ENCODE results near the gene CACHD1.

CACHD1 gene

GRCh38 chr1:64469977-64470664 is at the start of gene CACHD1:
Gene CACHD1 (plus strand): TSS chr1:64470129. CDS start chr1:64470745, 616 bp downstream.
- no peaks in the 10 kb centered on the region for H4K20me1 ChIP-seq
- H3K27ac ChIP-seq: peak within 1 kb of the TSS; percentile 91
- TF ChIP-seq Cebpa-rat (IDR thresholded peaks at IDR 0.05): no peak
- peak within 1 kb of the TSS; percentile 93 for H3K9ac ChIP-seq
- H3K4me2 ChIP-seq: peak within 1 kb of the TSS; percentile 86
- H3K4me1 ChIP-seq: peaks cover 44% of the 10 kb centered on the region
- no peaks in the 10 kb centered on the region for H3K9me3 ChIP-seq
- H3K36me3 ChIP-seq: no peaks in the 10 kb centered on the region
- peak within 1 kb of the TSS; percentile 94 for H3K4me3 ChIP-seq
- H3K27me3 ChIP-seq: no peaks in the 10 kb centered on the region

DNA sequence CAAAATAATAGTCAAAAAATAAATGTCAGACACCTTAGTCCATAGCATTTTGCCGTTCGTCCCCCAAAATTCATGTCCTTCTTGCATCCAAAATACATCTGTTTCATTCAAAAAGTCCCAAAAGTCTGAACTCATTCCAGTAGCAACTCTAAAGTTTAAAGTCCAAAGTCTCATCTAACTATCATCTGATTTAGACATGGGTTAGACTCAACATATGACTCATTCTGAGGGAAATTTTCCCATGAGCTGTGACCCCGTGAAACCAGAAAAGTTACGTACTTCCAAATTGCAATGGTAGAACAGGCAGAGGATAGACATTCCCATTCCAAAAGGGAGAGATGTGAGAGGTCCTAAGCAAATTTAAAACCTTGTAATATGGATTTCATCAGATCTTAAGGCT is 48.6 kb upstream of the CACHD1 start:
- H3K4me1 ChIP-seq: no peaks in the 10 kb centered on the region
- H3K4me2 ChIP-seq: no peak overlapping the region
- no peak overlapping the region for H3K27ac ChIP-seq
- H3K9me3 ChIP-seq: no peaks in the 10 kb centered on the region
- no peaks in the 10 kb centered on the region for H3K27me3 ChIP-seq
- H3K36me3 ChIP-seq: no peaks in the 10 kb centered on the region
- no peak for TF ChIP-seq Cebpa-rat (IDR thresholded peaks at IDR 0.05)
- no peak overlapping the region for H3K4me3 ChIP-seq
- no peaks in the 10 kb centered on the region for H4K20me1 ChIP-seq
- H3K9ac ChIP-seq: no peak overlapping the region

GRCh38 chr1:64423526-64423925 is 46.4 kb upstream of the CACHD1 start:
- H3K9ac ChIP-seq: no peak overlapping the region
- no peaks in the 10 kb centered on the region for H4K20me1 ChIP-seq
- H3K36me3 ChIP-seq: no peaks in the 10 kb centered on the region
- H3K27me3 ChIP-seq: no peaks in the 10 kb centered on the region
- no peaks in the 10 kb centered on the region for H3K4me1 ChIP-seq
- no peak for TF ChIP-seq Cebpa-rat (IDR thresholded peaks at IDR 0.05)
- H3K9me3 ChIP-seq: no peaks in the 10 kb centered on the region
- H3K4me2 ChIP-seq: no peak overlapping the region
- H3K27ac ChIP-seq: no peak overlapping the region
- H3K4me3 ChIP-seq: no peak overlapping the region

- TF ChIP-seq Cebpa-rat (IDR thresholded peaks at IDR 0.05): no peak
- Histone ChIP-seq H3K4me2 (no peak overlapping the region), H3K9me3 (no peaks in the 10 kb centered on the region), H3K4me1 (no peaks in the 10 kb centered on the region), H3K4me3 (no peak overlapping the region), H3K27ac (no peak overlapping the region), H4K20me1 (no peaks in the 10 kb centered on the region), H3K36me3 (no peaks in the 10 kb centered on the region), H3K9ac (no peak overlapping the region), H3K27me3 (no peaks in the 10 kb centered on the region)
Observed at GRCh38 chr1:64424412-64424811, 45.5 kb upstream of the CACHD1 start.

DNA sequence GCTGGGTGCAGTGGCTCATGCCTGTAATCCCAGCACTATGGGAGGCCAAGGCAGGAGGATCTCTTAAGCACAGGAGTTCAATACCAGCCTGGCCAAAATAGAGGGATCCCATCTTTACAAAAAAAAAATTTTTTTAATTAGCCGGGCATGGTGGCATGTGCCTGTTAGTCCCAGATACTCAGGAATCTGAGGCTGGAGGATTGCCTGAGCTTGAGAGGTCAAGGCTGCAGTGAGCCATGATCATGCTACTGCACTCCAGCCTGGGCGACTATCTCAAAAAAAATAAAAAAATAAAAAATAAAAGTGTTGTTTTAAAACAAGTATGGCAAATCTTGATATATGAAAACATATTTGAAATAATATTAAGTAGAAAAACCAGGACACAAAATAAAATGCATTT is 44.4 kb upstream of the CACHD1 start:
- Histone ChIP-seq H3K27me3 (no peaks in the 10 kb centered on the region), H3K4me1 (no peaks in the 10 kb centered on the region), H3K4me3 (no peak overlapping the region), H3K9me3 (no peaks in the 10 kb centered on the region), H3K27ac (no peak overlapping the region), H3K9ac (no peak overlapping the region), H3K36me3 (no peaks in the 10 kb centered on the region), H4K20me1 (no peaks in the 10 kb centered on the region), H3K4me2 (no peak overlapping the region)
- no peak for TF ChIP-seq Cebpa-rat (IDR thresholded peaks at IDR 0.05)

DNA sequence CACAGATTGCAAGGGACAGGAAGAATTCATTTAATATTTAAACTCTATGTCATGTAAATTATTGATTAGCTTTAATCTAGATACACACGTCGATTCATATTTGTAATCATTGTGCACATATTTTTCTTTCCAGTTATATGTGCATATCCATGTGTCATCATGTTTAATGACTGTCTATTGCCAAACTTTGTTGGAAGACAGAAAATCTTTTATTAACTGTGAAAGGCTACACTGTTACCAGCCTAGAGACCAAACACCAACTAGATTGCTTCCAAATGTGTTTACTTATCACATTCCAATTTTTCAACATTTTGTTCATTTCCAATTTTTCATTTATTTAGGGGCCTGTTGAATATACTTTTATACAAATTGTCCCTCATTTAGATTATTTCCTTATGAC is 43.2 kb upstream of the CACHD1 start:
- Histone ChIP-seq H3K36me3 (no peaks in the 10 kb centered on the region), H3K27ac (no peak overlapping the region), H3K27me3 (no peaks in the 10 kb centered on the region), H3K4me1 (no peaks in the 10 kb centered on the region), H3K9me3 (no peaks in the 10 kb centered on the region), H3K9ac (no peak overlapping the region), H4K20me1 (no peaks in the 10 kb centered on the region), H3K4me2 (no peak overlapping the region), H3K4me3 (no peak overlapping the region)
- TF ChIP-seq Cebpa-rat (IDR thresholded peaks at IDR 0.05): no peak

DNA sequence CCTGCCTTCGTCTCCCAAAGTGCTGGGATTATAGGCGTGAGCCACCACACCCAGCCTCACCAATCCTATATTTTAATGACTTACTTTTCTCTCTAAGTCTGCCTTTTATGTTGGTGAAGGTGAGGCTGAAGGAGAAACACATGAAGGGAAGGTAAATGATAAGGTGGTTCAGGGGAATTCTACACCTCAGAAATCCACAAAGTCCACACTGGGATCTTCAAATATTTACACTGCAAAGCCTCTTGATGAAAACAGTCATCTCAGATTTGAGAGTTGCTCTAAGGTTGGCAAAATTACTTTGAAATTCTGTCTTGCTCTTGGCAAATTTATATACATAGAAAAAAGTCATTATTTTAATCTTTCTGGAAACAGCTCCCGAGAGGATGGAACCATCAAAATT is 42.0 kb upstream of the CACHD1 start:
- H3K4me2 ChIP-seq: no peak overlapping the region
- no peak overlapping the region for H3K9ac ChIP-seq
- no peaks in the 10 kb centered on the region for H3K4me1 ChIP-seq
- H3K4me3 ChIP-seq: no peak overlapping the region
- no peaks in the 10 kb centered on the region for H3K36me3 ChIP-seq
- no peaks in the 10 kb centered on the region for H3K9me3 ChIP-seq
- no peak for TF ChIP-seq Cebpa-rat (IDR thresholded peaks at IDR 0.05)
- no peaks in the 10 kb centered on the region for H3K27me3 ChIP-seq
- no peak overlapping the region for H3K27ac ChIP-seq
- no peaks in the 10 kb centered on the region for H4K20me1 ChIP-seq

DNA sequence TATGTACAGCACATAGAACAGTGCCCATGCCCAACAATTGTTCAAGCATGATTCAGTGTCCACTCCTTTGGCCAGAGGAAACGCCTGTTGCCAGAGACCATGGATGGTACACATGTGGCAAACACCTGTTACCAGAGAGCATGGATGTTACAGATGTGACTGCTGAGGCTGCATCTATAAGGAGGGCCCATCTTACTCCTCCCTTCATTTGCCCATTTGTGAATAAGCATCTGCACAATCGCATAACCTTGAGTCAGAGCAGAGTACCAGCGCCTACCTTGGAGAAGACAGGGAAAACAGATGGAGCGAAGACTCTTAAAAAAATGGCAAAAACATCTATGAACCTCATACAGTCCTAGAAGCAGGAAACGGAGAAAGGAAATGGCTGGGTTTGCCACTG is 36.6 kb upstream of the CACHD1 start:
- Histone ChIP-seq H3K36me3 (no peaks in the 10 kb centered on the region), H3K9me3 (no peaks in the 10 kb centered on the region), H3K27ac (no peak overlapping the region), H3K4me2 (no peak overlapping the region), H4K20me1 (no peaks in the 10 kb centered on the region), H3K4me1 (no peaks in the 10 kb centered on the region), H3K4me3 (no peak overlapping the region), H3K9ac (no peak overlapping the region), H3K27me3 (no peaks in the 10 kb centered on the region)
- TF ChIP-seq Cebpa-rat (IDR thresholded peaks at IDR 0.05): no peak

DNA sequence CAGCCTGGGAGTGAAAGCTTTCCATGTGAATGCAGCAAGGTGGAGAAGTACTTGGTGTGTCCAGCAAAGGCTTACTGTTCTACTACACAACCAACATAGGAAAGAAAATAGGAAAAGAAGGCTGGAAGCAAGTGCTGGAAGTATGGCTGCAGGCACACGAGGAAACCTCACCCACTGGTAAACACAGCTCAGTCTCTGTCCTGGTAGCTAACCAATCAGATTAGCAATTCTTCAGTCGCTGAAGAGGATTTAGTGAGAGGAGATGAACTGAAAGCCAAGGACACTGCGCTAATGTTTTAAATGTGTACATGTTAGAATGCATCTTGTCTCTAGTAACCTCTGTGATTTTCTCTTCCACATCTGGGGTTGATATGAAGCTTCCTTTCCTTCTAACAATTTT is 36.2 kb upstream of the CACHD1 start:
- no peaks in the 10 kb centered on the region for H3K27me3 ChIP-seq
- H3K9ac ChIP-seq: no peak overlapping the region
- TF ChIP-seq Cebpa-rat (IDR thresholded peaks at IDR 0.05): no peak
- no peaks in the 10 kb centered on the region for H4K20me1 ChIP-seq
- H3K4me2 ChIP-seq: no peak overlapping the region
- H3K4me1 ChIP-seq: no peaks in the 10 kb centered on the region
- H3K9me3 ChIP-seq: no peaks in the 10 kb centered on the region
- no peak overlapping the region for H3K27ac ChIP-seq
- H3K36me3 ChIP-seq: no peaks in the 10 kb centered on the region
- no peak overlapping the region for H3K4me3 ChIP-seq

DNA sequence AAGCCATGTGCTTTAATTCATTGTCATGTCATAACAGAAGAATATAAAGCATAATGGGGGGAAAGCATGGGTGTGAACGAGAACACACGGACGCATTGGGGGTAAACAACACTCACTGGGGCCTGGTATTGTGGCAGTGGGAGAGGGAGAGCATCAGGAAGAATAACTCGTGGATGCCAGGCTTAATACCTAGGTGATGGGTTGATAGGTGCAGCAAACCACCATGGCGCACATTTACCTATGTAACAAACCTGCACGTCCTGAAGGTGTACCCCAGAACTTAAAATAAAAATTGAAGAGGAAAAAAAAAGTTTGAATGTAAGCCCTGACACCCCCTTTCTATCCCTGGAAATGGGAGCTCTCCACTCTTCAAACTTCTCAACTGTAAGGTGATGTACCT is 34.9 kb upstream of the CACHD1 start:
- H3K36me3 ChIP-seq: no peaks in the 10 kb centered on the region
- no peak overlapping the region for H3K4me3 ChIP-seq
- TF ChIP-seq Cebpa-rat (IDR thresholded peaks at IDR 0.05): no peak
- no peaks in the 10 kb centered on the region for H3K27me3 ChIP-seq
- no peaks in the 10 kb centered on the region for H4K20me1 ChIP-seq
- no peak overlapping the region for H3K9ac ChIP-seq
- no peak overlapping the region for H3K4me2 ChIP-seq
- H3K27ac ChIP-seq: no peak overlapping the region
- H3K9me3 ChIP-seq: no peaks in the 10 kb centered on the region
- no peaks in the 10 kb centered on the region for H3K4me1 ChIP-seq

DNA sequence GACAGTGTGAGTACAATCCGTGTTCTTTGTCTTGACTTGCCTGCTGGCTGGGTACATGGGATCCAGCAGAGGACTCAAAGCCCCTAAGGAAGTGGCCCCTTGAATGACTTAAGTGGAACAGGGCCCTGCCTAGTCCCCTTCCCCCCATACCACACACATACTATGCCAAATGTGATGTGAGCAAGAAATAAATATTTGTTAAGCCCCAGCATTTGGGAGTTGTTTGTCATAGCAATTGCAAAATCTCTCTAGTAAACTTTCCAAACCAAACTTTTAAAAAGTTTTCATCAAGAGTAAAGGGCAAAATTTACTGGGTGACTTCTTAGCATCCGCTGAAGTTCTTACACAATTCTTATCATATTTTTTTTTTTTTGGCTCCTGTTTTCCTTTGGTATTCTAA is 32.5 kb upstream of the CACHD1 start:
- Histone ChIP-seq H3K9ac (no peak overlapping the region), H3K4me3 (no peak overlapping the region), H3K9me3 (no peaks in the 10 kb centered on the region), H4K20me1 (no peaks in the 10 kb centered on the region), H3K27ac (no peak overlapping the region), H3K4me1 (no peaks in the 10 kb centered on the region), H3K27me3 (no peaks in the 10 kb centered on the region), H3K36me3 (no peaks in the 10 kb centered on the region), H3K4me2 (no peak overlapping the region)
- TF ChIP-seq Cebpa-rat (IDR thresholded peaks at IDR 0.05): no peak
